ENCODE data around the gene SHISA5. TPM values are rescaled to one million over a fixed set of nuclear protein-coding genes. Genes with fewer than 3 reads are reported as not detected.
"Not testable (repeated sequence)": the region's sequence is repeated elsewhere in the genome, so short reads cannot be mapped to it uniquely, and the experiment has no call there.

SHISA5 gene
- total and polyA plus RNA-seq, 2 experiments from 2014 or later: 86.0 to 92.3 TPM

DNA sequence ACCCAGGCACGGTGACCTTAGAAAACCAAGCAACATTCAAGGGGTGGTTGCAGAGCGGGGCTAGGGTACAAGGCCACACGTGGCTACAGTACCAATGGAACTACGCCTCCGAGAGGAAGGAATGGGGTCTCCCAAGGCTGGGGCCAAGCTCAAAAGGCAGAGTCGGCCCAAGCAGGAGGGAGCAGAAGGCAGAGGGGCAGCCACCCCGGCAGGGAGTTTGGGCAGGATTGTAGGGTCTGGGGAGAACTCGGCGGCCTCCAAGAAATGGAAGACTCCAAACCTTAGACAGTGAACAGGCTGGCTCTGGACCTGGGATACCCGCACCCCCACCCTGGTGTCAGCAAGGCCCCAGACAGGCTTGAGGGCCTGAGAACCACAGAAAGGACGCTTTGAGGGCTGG is 28.8 kb downstream of the SHISA5 start:
- Histone ChIP-seq H3K9me3 (ENCODE audit: low read depth) (no peaks in the 10 kb centered on the region), H3K4me1 (ENCODE audit: low read depth) (peaks cover 21% of the 10 kb centered on the region), H3K27ac (no peak overlapping the region), H3K4me3 (no peak overlapping the region), H3K27me3 (no peaks in the 10 kb centered on the region), H3K36me3 (no peaks in the 10 kb centered on the region)
- no peak for DNase-seq (ENCODE audit: low read depth in 1 of 2, low spot score in 1 of 2)
- no peak for TF ChIP-seq CTCF (IDR thresholded peaks at IDR 0.05; ENCODE audit: low read depth, low read length)

DNA sequence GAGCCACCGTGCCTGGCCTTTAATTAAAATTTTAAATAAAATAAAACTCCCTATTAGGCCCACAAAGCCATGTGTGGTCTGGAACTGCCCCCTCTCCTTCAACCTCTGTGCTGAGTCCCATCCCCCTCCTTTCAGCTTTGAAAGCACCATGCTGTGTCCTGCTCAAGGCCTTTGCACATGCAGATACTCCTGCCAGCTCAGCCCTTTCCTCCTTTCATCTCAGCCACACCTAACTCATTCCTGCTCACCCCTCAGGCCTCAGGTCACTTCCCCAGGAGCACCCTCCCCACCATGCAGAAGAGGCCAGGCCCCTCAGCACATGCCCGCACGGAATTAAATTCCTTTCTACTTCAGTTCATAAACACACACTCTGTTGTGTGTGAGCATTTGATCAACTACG is 29.4 kb downstream of the SHISA5 start:
- no peaks in the 10 kb centered on the region for H3K9me3 ChIP-seq (ENCODE audit: low read depth)
- no peak for TF ChIP-seq CTCF (IDR thresholded peaks at IDR 0.05; ENCODE audit: low read depth, low read length)
- no peak overlapping the region for H3K4me3 ChIP-seq
- no peak for DNase-seq (ENCODE audit: low read depth in 1 of 2, low spot score in 1 of 2)
- no peak overlapping the region for H3K27ac ChIP-seq
- peaks cover 21% of the 10 kb centered on the region for H3K4me1 ChIP-seq (ENCODE audit: low read depth)
- no peaks in the 10 kb centered on the region for H3K27me3 ChIP-seq
- no peaks in the 10 kb centered on the region for H3K36me3 ChIP-seq

- not testable (repeated sequence) for H3K27me3 ChIP-seq; DNase-seq (ENCODE audit: low read depth in 1 of 2, low spot score in 1 of 2); H3K36me3 ChIP-seq; H3K27ac ChIP-seq; H3K4me3 ChIP-seq; H3K9me3 ChIP-seq (ENCODE audit: low read depth)
- peaks cover 21% of the 10 kb centered on the region for H3K4me1 ChIP-seq (ENCODE audit: low read depth)
Measured at GRCh38 chr3:48474031-48474430, 29.9 kb downstream of the SHISA5 start.

DNA sequence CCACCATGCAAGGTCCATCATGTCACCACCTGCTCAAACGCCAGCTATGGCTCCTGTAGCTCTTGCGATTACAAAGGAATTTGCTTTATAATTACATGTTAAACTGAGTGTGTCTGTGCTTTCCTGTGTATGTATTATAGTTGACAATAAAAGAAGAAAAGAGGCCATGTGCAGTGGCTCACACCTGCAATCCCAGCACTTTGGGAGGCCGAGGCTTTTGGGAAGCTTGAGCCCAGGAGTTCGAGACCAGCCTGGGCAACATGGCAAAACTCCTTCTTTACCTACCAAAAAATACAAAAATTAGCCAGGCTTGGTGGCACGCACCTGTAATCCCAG is 30.4 kb downstream of the SHISA5 start:
- Histone ChIP-seq H3K27ac (peak overlapping the region; percentile 82), H3K27me3 (no peaks in the 10 kb centered on the region), H3K4me1 (ENCODE audit: low read depth) (peaks cover 21% of the 10 kb centered on the region), H3K9me3 (ENCODE audit: low read depth) (no peaks in the 10 kb centered on the region), H3K36me3 (no peaks in the 10 kb centered on the region), H3K4me3 (no peak overlapping the region)
- TF ChIP-seq CTCF (IDR thresholded peaks at IDR 0.05; ENCODE audit: low read depth, low read length): no peak
- DNase-seq (ENCODE audit: low read depth in 1 of 2, low spot score in 1 of 2): no peak

DNA sequence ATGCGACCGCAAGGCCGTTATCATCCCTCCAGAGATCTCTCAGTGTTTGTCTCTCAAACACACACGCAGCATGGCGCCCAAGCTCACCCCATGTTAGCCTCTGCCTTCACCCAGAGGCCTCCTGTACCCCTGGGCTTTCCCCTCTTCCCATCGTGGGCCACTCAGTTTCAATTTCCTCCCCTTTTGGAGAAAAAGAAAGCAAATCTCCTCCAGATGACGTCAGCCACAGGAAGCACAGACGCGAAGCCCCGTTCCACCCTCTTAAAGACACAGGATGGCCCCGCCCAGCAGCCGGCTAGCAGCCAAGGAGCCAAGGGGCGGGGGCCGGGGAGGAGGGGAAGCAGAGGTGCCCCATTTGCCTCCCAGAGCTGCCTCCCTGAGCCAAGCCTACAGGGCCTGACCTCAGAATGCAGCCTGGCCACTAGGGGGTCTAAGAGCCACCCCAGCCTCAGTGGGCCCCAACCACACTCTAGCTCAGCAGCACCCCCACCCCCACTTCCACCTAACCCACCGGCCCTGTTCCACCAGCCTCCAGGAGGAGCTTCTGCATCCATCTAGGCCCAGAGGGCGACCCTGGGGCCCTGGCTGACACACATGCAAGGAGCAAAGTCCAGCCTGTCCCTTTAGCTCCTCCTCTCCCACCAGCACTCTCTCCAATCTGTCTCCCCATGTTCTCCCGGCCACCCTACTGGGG is 30.9 kb downstream of the SHISA5 start:
- Histone ChIP-seq H3K9me3 (ENCODE audit: low read depth) (no peaks in the 10 kb centered on the region), H3K4me1 (ENCODE audit: low read depth) (peaks cover 21% of the 10 kb centered on the region), H3K36me3 (no peaks in the 10 kb centered on the region), H3K27me3 (no peaks in the 10 kb centered on the region), H3K27ac (peak overlapping the region; percentile 82), H3K4me3 (peak overlapping the region; percentile 29)
- DNase-seq (ENCODE audit: low read depth in 1 of 2, low spot score in 1 of 2): peak; percentile 83 to 94
- peak; percentile 40 for TF ChIP-seq CTCF (IDR thresholded peaks at IDR 0.05; ENCODE audit: low read depth, low read length)

GRCh38 chr3:48472673-48472922 is 31.4 kb downstream of the SHISA5 start:
- DNase-seq (ENCODE audit: low read depth in 1 of 2, low spot score in 1 of 2): no peak
- H3K27ac ChIP-seq: peak overlapping the region; percentile 82
- no peaks in the 10 kb centered on the region for H3K36me3 ChIP-seq
- no peak for TF ChIP-seq CTCF (IDR thresholded peaks at IDR 0.05; ENCODE audit: low read depth, low read length)
- no peaks in the 10 kb centered on the region for H3K9me3 ChIP-seq (ENCODE audit: low read depth)
- peak overlapping the region; percentile 29 for H3K4me3 ChIP-seq
- H3K27me3 ChIP-seq: no peaks in the 10 kb centered on the region
- peaks cover 21% of the 10 kb centered on the region for H3K4me1 ChIP-seq (ENCODE audit: low read depth)
